BLaER1 (cell line): ENCODE measurements around the gene ZNF14.
"Not testable (repeated sequence)": the region's sequence is repeated elsewhere in the genome, so short reads cannot be mapped to it uniquely, and the experiment has no call there.

Experiments
- H3K27ac ChIP-seq: shearing (Covaris generic); formaldehyde crosslinking; 2 replicates; pipeline ENCODE4 v1.8.1; 2022
- H3K27me3 ChIP-seq: shearing (Covaris generic); formaldehyde crosslinking; 2 replicates; pipeline ENCODE4 v1.8.1; 2022
- H3K36me3 ChIP-seq: shearing (Covaris generic); formaldehyde crosslinking; 2 replicates; pipeline ENCODE4 v1.8.1; 2022
- H3K4me1 ChIP-seq: shearing (Covaris generic); formaldehyde crosslinking; 2 replicates; pipeline ENCODE4 v1.8.1; 2022
- H3K4me2 ChIP-seq: shearing (Covaris generic); formaldehyde crosslinking; 2 replicates; pipeline ENCODE4 v1.8.1; 2022
- H3K4me3 ChIP-seq: shearing (Covaris generic); formaldehyde crosslinking; 2 replicates; pipeline ENCODE4 v1.8.1; 2022
- H3K9ac ChIP-seq: shearing (Covaris generic); formaldehyde crosslinking; 2 replicates; pipeline ENCODE4 v1.8.1; 2022
- H3K9me3 ChIP-seq: shearing (Covaris generic); formaldehyde crosslinking; 2 replicates; pipeline ENCODE4 v1.8.1; 2022
- H4K20me1 ChIP-seq: shearing (Covaris generic); formaldehyde crosslinking; 2 replicates; pipeline ENCODE4 v1.8.1; 2022
- Cebpa-rat ChIP-seq: shearing (Covaris generic); IDR thresholded peaks from 2 replicates; pipeline ENCODE4 v1.8.1; 2022

Gene ZNF14

DNA sequence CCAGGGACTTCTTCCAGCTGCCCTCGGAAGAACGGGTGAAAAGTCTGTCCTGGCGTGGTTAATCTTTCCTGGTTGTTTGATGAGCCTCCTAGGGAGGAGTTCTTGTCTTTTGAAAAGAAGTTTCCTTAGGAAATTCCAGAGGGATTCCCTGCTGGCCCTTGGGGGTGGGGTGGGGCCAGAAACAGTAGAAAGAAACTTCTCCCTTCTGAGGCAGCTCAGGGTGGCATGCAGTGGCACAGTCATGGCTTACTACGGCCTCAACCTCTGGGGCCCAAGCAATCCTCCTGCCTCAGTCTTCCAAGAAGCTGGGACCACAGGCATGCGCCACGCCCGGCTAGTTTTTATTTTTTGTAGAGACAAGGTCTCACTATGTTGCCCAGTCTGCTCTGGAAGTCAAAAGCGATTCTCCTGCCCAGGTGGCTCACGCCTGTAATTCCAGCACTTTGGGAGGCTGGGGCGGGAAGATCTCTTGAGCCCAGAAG lies 62.8 kb downstream of the ZNF14 start:
- peak overlapping the region; percentile 86 for H3K4me2 ChIP-seq
- peak overlapping the region; percentile 95 for H3K4me3 ChIP-seq
- peaks cover 41% of the 10 kb centered on the region for H3K36me3 ChIP-seq
- TF ChIP-seq Cebpa-rat, result no peak
- H3K9me3 ChIP-seq, result peaks cover 49% of the 10 kb centered on the region
- H3K9ac ChIP-seq, result peak overlapping the region; percentile 95
- no peaks in the 10 kb centered on the region for H4K20me1 ChIP-seq
- H3K4me1 ChIP-seq, result peaks cover 36% of the 10 kb centered on the region
- H3K27ac ChIP-seq, result no peak overlapping the region
- H3K27me3 ChIP-seq, result no peaks in the 10 kb centered on the region

DNA sequence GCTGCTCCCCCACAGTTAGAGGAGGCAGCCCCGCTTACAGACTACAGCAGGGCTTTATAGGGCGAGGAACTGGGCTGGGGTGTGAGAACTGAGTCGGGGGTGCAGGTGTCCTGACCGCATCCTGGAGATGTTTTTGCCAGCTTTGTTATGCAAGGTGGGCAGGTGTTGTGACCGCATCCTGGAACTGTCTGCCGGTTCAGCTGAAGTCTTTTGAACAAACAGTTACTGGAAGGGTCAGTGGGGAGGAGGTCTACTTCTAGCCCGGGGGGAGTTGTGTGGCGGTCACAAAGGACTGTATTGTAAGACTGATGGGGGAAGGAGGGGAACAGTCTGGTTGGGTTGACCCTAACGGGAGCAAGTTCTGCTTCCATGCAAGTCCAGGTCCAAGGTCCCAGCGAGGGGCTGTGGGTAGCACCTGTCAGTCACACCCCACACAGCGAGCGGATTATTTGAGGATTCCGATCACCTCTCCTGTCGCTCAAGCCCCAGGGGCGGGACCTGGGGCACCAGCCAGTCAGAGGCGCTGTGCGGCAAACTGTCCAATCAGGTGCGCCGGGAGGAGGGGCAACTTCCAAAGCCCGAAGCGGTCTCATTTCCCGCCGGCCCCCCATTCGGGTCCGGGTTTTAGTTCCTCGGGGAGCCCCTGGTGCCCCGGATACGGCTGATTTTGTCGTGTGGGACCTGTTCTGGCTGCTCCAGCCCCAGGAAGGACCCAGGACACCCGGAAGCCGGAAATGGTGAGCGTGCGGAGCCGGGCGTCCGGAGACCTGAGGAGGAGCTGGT lies 64.5 kb downstream of the ZNF14 start, which contains the start of gene ZNF101:
TSS of gene ZNF101 (plus strand) at position 610 of the 783 bp plus-strand sequence. CDS start at position 735, 125 bp downstream.
- Histone ChIP-seq H3K9ac (peak within 1 kb of the TSS; percentile 95), H3K27me3 (no peaks in the 10 kb centered on the region), H3K4me3 (peak within 1 kb of the TSS; percentile 95), H3K4me1 (peaks cover 42% of the 10 kb centered on the region), H3K9me3 (peaks cover 32% of the 10 kb centered on the region), H3K36me3 (peaks cover 24% of the 10 kb centered on the region), H3K4me2 (peak within 1 kb of the TSS; percentile 86), H3K27ac (peak within 1 kb of the TSS; percentile 96), H4K20me1 (no peaks in the 10 kb centered on the region)
- TF ChIP-seq Cebpa-rat, result no peak

DNA sequence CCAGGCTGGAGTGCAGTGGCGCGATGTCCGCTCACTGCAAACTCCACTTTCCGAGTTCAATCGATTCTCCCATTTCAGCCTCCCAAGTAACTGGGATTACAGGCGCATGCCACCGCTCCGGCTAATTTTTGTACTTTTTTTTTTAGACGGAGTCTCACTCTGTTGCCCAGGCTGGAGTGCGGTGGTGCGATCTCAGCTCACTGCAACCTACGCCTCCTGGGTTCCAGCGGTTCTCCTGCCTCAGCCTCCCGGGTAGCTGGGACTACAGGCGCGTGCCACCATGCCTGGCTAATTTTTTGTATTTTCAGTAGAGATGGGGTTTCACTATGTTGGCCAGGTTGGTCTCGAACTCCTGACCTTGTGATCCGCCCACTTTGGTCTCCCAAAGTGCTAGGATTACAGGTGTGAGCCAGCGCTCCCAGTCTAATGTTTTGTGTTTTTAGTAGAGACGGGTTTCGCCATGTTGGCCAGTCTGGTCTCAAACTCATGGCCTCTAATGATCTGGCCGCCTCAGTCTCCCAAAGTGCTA lies 67.4 kb downstream of the ZNF14 start:
- H3K27ac ChIP-seq, H3K4me2 ChIP-seq: not testable (repeated sequence)
- H3K4me1 ChIP-seq, result peaks cover 63% of the 10 kb centered on the region

DNA sequence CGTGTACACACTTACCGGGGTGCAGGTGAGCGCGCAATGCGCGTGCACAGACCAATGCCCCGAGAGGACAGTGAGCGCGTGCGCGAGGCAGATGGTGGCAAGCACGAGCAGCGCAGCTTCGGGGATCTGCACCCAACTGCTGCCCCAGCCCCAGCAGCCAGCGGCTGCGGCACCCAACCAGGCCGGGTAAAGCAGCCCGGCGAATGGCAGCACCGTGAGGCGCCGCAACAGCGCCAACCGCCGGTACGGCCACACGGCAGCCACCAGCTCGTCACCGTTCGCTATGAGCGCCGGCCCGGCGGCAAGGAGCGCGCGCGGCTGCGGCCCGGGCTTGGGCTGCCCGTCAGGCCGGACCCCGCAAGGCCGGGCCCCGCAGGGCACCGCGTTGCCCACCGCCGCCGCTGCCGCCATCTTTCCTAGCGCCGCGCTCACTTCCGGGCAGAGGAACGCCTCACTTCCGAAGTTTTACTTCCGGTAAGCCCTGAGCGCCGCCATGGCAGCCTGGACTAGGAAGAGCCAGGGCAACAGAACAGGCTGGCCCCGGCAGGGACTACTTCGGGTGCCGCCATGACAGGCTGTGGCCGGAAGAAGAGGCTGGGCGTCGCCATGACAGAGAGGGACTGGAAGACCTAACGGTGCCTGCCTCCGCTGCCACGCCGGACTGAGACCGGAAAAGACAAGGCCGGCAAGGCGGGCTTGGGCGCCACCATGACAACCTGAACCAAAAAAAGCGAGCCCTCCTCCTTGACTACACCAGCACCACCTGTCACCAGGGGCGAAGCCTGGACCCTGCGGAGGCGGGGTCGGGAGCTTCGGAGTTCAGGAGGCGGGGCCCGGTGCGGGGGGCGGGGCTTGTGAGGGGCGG lies 69.4 kb downstream of the ZNF14 start, which contains the start of gene ATP13A1:
TSS of gene ATP13A1 (minus strand) at position 421 of the 865 bp plus-strand sequence. CDS start at position 411, 10 bp downstream.
- H3K4me3 ChIP-seq, result peak within 1 kb of the TSS; percentile 88
- peaks cover 50% of the 10 kb centered on the region for H3K4me1 ChIP-seq
- H3K4me2 ChIP-seq, result peak within 1 kb of the TSS; percentile 97
- no peaks in the 10 kb centered on the region for H3K27me3 ChIP-seq
- H3K27ac ChIP-seq, result peak within 1 kb of the TSS; percentile 98
- no peak for TF ChIP-seq Cebpa-rat
- H3K9ac ChIP-seq, result peak within 1 kb of the TSS; percentile 96
- H3K9me3 ChIP-seq, result no peaks in the 10 kb centered on the region
- H3K36me3 ChIP-seq, result peaks cover 29% of the 10 kb centered on the region
- H4K20me1 ChIP-seq, result peaks cover 43% of the 10 kb centered on the region

More for the DNA sequence above, 67.4 kb downstream of the ZNF14 start:
- H3K4me3 ChIP-seq, H3K27me3 ChIP-seq, H3K9me3 ChIP-seq, H3K9ac ChIP-seq: not testable (repeated sequence)
- peaks cover 12% of the 10 kb centered on the region for H3K36me3 ChIP-seq
- H4K20me1 ChIP-seq, result peaks cover 27% of the 10 kb centered on the region

DNA sequence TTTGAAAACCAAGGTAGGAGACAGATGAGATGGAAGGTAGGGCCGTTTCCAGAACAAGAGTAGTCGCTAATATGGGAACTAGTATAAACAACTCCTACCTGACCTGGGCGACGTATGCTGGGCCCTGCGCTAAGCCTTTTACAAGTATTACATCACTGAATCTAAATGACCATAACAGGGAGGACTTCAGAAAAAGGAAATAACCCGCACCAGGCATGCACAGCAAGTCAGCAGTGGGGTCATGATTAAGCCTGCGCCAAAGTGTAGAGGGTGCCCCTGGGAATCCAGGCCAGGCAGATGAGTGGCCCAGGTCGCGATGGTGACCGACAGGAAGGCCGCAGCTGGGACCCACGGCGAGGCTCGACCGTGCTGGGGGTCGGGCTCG lies 70.0 kb downstream of the ZNF14 start:
- Histone ChIP-seq H3K27ac (peak overlapping the region; percentile 98), H4K20me1 (peaks cover 49% of the 10 kb centered on the region), H3K36me3 (peaks cover 35% of the 10 kb centered on the region), H3K4me2 (peak overlapping the region; percentile 97), H3K9ac (peak overlapping the region; percentile 96), H3K4me3 (peak overlapping the region; percentile 88), H3K27me3 (no peaks in the 10 kb centered on the region), H3K9me3 (no peaks in the 10 kb centered on the region), H3K4me1 (peaks cover 51% of the 10 kb centered on the region)
- no peak for TF ChIP-seq Cebpa-rat

DNA sequence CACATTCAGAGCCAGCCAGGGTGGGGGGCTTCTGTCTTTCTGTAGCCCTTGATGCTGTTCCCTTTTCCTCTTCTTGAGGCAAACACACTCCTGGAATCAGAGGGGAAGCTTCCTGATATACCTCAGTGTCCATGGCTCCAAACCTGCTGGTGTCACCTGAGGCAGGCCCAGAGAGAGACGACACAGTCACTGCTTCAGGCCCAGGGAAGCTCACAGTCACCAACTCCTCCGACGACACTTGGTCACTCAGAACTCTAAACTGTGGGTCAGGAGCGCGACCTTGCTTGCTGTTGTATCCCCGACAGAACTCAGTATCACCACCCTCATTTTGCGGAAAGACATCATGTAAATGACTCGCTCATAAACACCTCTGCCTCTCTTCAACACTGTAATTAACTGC lies 70.6 kb downstream of the ZNF14 start:
- Histone ChIP-seq H3K4me1 (peaks cover 51% of the 10 kb centered on the region), H4K20me1 (peaks cover 54% of the 10 kb centered on the region), H3K27me3 (no peaks in the 10 kb centered on the region), H3K4me3 (peak overlapping the region; percentile 88), H3K9me3 (no peaks in the 10 kb centered on the region), H3K9ac (peak overlapping the region; percentile 96), H3K4me2 (peak overlapping the region; percentile 97), H3K27ac (peak overlapping the region; percentile 98), H3K36me3 (peaks cover 41% of the 10 kb centered on the region)
- no peak for TF ChIP-seq Cebpa-rat

DNA sequence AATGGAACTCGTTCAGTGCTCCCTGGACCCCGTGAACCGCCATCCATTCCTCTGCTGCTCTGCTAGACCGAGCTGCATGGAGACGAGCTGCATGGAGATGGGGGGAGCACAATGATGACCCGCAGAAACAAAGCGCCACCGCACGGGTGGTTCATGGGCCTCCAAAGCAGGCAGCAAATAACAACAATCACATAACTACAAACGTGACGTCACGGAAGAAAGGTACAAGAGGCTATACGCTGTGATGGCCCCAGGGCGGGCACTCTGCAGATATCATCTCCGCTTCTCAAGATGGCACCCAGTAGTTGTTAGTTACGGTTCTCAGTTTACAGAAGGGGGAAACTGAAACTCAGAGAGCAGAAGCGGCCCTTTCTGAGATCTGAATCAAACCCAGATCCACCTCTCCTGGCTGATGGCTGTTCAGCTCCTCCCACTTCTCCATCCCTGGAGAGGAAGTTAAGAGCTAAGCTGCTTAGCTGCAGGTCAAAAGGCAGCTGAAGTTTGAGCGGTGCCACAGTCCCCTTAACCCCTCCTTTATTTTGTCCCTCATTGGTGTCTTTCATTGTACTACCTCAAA lies 71.1 kb downstream of the ZNF14 start:
- peaks cover 51% of the 10 kb centered on the region for H3K4me1 ChIP-seq
- H3K4me3 ChIP-seq, result peak overlapping the region; percentile 88
- H3K9me3 ChIP-seq, result no peaks in the 10 kb centered on the region
- H3K27ac ChIP-seq, result peak overlapping the region; percentile 98
- no peak for TF ChIP-seq Cebpa-rat
- peaks cover 46% of the 10 kb centered on the region for H3K36me3 ChIP-seq
- peak overlapping the region; percentile 97 for H3K4me2 ChIP-seq
- H3K27me3 ChIP-seq, result no peaks in the 10 kb centered on the region
- peak overlapping the region; percentile 96; the same call in 1 of the 2 replicates for H3K9ac ChIP-seq
- H4K20me1 ChIP-seq, result peaks cover 60% of the 10 kb centered on the region

DNA sequence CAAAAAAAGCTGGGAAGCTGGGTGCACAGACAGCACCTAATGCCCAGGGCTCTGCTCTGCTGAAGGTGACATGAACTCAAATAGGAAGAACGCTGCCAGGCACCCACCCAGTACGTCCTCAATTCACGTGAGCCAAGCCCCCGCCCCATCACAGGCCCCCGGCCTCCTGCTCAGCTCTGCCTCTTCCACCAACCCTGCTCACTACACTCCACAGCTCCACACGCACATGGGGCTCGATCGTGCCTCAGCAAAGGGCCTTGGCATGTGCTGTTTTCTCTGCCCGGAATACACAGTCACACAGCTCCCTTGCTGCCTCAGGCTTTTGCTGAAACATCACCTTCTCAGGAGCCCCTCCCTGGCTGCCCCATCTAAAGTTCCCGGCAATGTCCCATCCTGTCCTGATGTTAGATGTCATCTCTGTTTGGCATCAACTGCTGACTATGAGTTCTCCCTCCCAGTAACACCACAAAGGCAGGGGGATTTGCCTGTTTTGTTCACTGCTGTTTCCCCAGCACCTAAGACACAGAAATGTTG lies 71.7 kb downstream of the ZNF14 start:
- TF ChIP-seq Cebpa-rat, result no peak
- Histone ChIP-seq H3K9ac (peak overlapping the region; percentile 96; the same call in 1 of the 2 replicates), H3K4me3 (peak overlapping the region; percentile 88), H3K36me3 (peaks cover 52% of the 10 kb centered on the region), H3K27ac (peak overlapping the region; percentile 98), H3K4me1 (peaks cover 46% of the 10 kb centered on the region), H4K20me1 (peaks cover 65% of the 10 kb centered on the region), H3K27me3 (no peaks in the 10 kb centered on the region), H3K4me2 (peak overlapping the region; percentile 97), H3K9me3 (no peaks in the 10 kb centered on the region)
